Measurements from ENCODE around the gene ZNF74.
"Not testable (repeated sequence)": the region's sequence is repeated elsewhere in the genome, so short reads cannot be mapped to it uniquely, and the experiment has no call there.

Gene ZNF74

DNA sequence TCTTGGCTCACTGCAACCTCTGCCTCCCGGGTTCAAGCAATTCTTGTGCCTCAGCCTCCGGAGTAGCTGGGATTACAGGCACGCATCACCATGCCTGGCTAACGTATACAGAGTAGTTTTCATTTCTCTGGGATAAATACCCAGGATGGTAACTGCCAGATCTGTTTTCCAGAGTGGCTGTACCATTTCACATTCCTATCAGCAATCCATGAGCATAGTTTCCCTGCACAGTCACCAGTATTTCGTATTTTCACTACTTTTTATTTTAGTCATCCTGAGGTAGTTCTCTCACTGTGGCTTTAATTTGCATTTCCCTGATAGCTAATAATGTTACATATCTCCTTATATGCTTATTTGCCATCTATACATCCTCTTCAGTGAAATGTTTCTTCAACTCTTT, 54.7 kb downstream of the ZNF74 start:
- DNase-seq (ENCODE audit: low spot score), result no peak

DNA sequence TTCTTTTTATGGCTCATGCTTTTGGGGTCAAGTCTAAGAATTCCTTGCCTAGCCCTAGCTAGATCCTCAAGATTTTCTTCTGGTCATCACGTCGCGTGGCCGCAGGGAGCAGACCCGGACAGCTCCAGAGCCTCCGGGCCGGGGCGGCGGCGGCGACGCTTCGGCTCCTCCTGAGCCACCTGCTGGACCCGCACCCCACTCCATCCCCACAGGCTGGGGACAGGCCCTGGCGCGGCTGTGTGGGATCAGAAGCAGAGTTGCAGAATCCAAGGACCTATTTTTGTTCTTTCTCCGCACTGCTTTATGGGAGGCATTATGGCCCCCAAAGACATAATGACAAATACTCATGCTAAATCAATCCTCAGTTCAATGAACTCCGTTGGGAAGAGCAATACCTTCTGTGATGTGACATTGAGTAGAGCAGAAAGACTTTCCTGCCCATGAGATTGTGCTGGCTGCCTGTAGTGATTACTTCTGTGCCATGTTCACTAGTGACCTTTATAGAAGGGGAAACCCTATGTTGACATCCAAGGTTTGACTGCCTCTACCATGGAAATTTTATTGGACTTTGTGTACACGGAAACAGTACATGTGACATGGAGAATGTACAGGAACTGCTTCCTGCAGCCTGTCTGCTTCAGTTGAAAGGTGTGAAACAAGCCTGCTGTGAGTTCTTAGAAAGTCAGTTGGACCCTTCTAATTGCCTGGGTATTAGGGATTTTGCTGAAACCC, 56.0 kb downstream of the ZNF74 start:
- DNase-seq (ENCODE audit: low spot score), result no peak

DNA sequence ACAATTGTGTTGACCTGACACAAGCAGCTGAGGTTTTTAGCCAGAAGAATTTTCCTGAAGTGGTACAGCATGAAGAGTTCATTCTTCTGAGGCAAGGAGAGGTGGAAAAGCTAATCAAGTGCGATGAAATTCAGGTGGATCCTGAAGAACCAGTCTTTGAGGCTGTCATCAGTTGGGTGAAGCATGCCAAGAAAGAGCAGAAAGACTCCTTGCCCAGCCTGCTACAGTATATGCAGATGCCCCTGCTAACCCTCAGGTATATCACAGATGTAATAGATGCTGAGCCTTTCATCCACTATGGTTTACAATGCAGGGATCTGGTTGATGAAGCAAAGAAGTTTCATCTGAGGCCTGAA, 56.6 kb downstream of the ZNF74 start:
- no peak for DNase-seq (ENCODE audit: low spot score)

DNA sequence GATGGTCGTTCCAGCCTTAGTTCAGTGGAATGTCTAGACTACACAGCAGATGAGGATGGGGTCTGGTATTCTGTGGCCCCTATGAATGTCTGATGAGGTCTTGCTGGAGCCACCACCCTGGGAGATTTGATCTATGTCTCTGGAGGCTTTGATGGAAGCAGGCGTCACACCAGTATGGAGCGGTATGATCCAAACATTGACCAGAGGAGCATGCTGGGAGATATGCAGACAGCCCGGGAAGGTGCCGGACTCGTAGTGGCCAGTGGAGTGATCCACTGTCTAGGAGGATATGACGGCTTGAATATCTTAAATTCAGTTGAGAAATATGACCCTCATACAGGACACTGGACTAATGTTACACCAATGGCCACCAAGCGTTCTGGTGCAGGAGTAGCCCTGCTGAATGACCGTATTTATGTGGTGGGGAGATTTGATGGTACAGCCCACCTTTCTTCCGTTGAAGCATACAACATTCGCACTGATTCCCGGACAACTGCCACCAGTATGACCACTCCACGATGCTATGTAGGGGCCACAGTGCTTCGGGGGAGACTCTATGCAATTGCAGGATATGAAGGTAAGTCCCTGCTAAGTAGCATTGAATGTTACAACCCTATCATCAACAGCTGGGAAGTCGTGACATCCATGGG, 57.3 kb downstream of the ZNF74 start:
- DNase-seq (ENCODE audit: low spot score), result not testable (repeated sequence)

DNA sequence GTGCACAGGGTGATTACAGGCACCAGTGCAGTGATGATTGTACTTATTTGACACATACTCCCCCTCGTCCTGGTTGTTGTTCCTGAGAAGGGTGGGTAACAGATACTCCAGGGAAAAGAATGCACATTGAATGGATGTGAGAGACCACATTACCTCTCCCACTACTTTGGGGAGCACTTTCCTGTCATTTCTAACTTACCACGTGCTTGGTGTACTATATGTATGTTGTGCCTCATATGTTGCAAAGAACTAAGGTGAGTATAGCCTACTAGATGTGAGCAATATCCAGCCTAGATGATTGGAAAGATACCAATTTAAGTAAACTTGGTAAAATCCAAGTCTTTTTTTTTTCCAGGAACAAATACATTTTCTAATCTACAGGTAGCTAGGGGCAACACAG, 58.0 kb downstream of the ZNF74 start:
- DNase-seq (ENCODE audit: low spot score), result no peak

DNA sequence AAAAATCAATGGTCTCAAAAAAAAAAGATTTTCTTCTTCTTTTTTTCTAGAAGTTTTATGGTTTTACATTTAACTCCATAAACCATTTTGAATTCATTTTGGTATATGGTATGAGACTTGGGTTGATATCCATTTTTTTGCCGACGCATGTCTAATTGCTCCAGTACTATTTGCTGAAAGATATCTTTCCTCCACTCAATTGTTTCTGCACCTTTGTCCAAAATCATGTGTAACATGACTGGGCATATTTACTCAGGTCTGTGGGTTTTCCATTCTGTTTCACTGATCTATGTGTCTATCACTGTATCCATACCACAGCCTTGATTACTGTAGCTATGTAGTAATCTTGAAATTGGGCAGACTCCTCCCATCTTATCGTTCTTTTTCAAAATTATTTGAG, 59.3 kb downstream of the ZNF74 start:
- DNase-seq (ENCODE audit: low spot score), result no peak

DNA sequence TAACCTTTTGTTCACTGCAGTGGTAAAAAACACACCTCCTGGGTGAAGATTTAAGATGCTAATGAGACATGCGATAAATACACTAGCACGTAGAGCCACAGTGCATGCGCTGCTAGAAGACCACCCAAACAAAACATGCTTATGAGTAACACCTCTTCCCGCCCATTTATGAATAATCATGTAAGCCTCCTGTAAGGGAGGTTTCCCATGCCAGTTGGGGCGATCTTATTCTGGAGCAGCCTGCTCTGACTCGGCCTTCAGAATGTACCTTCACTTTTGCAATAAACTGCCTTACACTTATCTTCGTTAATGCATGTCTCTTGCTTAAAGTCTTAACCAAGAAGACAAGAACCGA, 61.7 kb downstream of the ZNF74 start:
- DNase-seq (ENCODE audit: low spot score), result no peak

DNA sequence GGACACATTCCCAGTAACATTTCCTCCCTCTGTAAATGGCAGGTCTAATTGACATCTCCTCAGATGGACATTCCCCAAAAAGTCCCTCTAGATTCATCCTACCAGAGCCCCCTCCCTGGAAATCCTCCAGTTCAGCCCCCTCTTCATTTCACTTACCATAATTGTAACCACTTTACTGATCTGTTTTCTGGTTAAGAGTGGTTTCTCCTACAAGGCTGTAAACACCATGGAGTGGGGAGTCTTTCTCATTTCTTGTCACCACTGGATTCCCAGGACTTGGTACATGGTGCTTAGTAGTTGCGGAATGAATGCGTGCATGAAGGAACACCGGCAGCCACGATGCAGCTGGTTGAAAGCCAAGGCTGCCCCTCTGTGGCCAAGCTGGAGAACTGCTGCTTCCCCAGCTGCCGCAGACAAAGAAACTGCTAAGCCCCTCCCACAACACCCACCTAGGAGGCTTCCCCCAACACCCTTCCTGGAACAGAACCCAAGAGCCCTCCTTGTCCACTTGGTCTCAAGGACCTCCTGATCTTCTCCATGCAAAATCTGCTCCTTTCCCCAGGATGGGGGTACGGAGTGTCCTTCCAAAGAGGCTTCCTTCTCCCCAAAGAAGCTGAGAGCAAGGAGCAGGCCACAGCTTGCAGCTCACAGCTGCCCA, 62.2 kb downstream of the ZNF74 start:
- DNase-seq (ENCODE audit: low spot score), result peak; percentile 78

DNA sequence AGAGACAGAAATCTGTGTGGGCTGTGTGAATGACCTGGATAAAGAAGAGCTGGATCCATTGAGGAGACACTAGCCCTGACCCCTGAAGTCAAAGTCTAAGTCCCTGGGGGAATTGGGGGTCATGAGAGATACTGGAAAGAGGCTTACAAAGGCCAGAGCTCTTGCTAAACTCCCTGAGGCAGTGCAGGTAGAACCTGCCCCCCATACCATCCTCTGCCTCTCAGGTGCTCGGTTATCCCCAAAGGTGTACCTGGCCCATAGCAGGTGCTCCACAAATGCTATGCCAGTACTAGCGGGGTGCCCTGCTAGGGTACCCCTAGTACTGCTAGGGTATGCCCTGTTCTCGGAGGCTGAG, 62.7 kb downstream of the ZNF74 start:
- DNase-seq (ENCODE audit: low spot score), result no peak

DNA sequence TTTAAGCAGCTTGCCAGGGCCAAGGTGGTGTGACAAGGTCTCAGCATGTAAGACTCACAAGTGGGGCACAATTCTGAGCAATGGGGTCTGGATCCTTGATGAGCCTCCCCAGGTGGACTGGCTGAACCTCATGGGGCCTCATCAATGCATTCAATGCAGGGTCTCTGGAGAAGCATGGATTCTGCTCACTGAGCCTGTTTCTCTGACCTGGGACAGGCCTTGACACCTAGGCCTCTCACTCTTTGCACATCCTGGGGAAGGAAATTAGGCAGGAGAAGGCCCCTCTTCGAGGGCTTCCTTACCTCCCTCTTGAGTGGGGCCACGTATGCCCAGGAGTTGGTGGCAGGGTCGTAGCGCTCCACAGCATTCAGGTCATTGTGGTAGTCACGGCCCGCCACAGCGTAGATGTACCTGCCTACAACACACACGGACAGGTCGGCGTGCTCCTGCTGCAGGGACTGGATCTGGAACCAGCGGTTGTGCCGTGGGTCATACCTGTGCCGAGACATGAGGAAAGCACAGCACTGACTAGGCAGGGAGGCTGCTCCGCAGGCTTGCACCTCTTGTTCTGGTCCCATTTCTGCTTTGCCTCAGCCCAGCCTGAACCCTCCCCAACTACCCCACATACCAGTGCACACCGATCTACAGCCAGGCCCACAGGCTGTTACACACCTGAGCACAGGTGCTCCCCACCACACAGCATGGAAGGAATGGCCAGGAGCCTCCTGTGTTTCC, 63.7 kb downstream of the ZNF74 start:
- DNase-seq (ENCODE audit: low spot score), result no peak
